DMS114 treated with DMSO at 0.1 percent for 48 hours (cell line): ENCODE measurements around the gene LRMDA.

ENCODE experiments used
- DNase-seq: peaks from one replicate; lab custom pipeline; 2025; ENCODE audit not compliant: unreplicated experiment; lab: John Stamatoyannopoulos, UW

The LRMDA gene

GRCh38 chr10:76091926-76092325 lies 660.5 kb downstream of the LRMDA start:
- DNase-seq = no peak

- no peak for DNase-seq
Measured at GRCh38 chr10:76106611-76107010, 675.2 kb downstream of the LRMDA start.

- no peak for DNase-seq
Measured at GRCh38 chr10:76108563-76109359, 677.3 kb downstream of the LRMDA start.

GRCh38 chr10:76111404-76111803 lies 680.0 kb downstream of the LRMDA start:
- DNase-seq = no peak

GRCh38 chr10:76111986-76112825 lies 680.8 kb downstream of the LRMDA start:
- DNase-seq = no peak

GRCh38 chr10:76112826-76113150 lies 681.4 kb downstream of the LRMDA start:
- DNase-seq = no peak

- no peak for DNase-seq
Measured at GRCh38 chr10:76113952-76114351, 682.5 kb downstream of the LRMDA start.

GRCh38 chr10:76114581-76115001 lies 683.2 kb downstream of the LRMDA start:
- DNase-seq = no peak

- DNase-seq = no peak
Measured at GRCh38 chr10:76115131-76115470, 683.7 kb downstream of the LRMDA start.

- no peak for DNase-seq
Measured at GRCh38 chr10:76115471-76116155, 684.2 kb downstream of the LRMDA start.

- DNase-seq = no peak
Measured at GRCh38 chr10:76116523-76116922, 685.1 kb downstream of the LRMDA start.

- no peak for DNase-seq
Measured at GRCh38 chr10:76117949-76118348, 686.5 kb downstream of the LRMDA start.

GRCh38 chr10:76119036-76119435 lies 687.6 kb downstream of the LRMDA start:
- no peak for DNase-seq

GRCh38 chr10:76119515-76119914 lies 688.1 kb downstream of the LRMDA start:
- no peak for DNase-seq

- no peak for DNase-seq
Measured at GRCh38 chr10:76122056-76122455, 690.6 kb downstream of the LRMDA start.

- no peak for DNase-seq
Measured at GRCh38 chr10:76124280-76124679, 692.9 kb downstream of the LRMDA start.

- DNase-seq = no peak
Measured at GRCh38 chr10:76125900-76126299, 694.5 kb downstream of the LRMDA start.

- DNase-seq = no peak
Measured at GRCh38 chr10:76126607-76127527, 695.4 kb downstream of the LRMDA start.

GRCh38 chr10:76127984-76128589 lies 696.7 kb downstream of the LRMDA start:
- DNase-seq = no peak

- DNase-seq = no peak
Measured at GRCh38 chr10:76129213-76129612, 697.8 kb downstream of the LRMDA start.
